CD14-positive monocyte (primary cell): ENCODE measurements around the gene DOCK8. TPM values are rescaled to one million over a fixed set of nuclear protein-coding genes. Genes with fewer than 3 reads are reported as not detected.
A peak's percentile ranks its signal among the peaks of the same experiment; 100 is the strongest.

Experiments used
- DNase-seq, 3 donors: peaks; one replicate each; pipeline ENCODE4 v3.0.0-alpha.2; 2011 to 2022
- H2AFZ ChIP-seq: 2 replicates; pipeline ENCODE4 v1.6.0; 2012; ENCODE audit warnings: mild to moderate bottlenecking, low read depth, low read length, inconsistent platforms; ENCODE audit not compliant: insufficient read depth, poor library complexity, severe bottlenecking
- H3K27ac ChIP-seq, 2 donors: 1 replicate in 1 of 2; 2 replicates in 1 of 2; pipeline ENCODE4 v1.5.1; 2012 to 2013; ENCODE audit warnings: low read length in 2 of 2, control low read depth in 1 of 2, inconsistent platforms in 1 of 2, low read depth in 1 of 2, mild to moderate bottlenecking in 1 of 2
- H3K27me3 ChIP-seq, 2 donors: one replicate each; pipeline versions ENCODE4 v1.6.0 to v1.6.1; 2011 to 2013; ENCODE audit warnings: low read length in 2 of 2; ENCODE audit not compliant: control insufficient read depth in 2 of 2, insufficient read depth in 2 of 2
- H3K36me3 ChIP-seq, 2 donors: replicated peaks in 1 of 2; 1 replicate in 1 of 2; 2 replicates in 1 of 2; pipeline versions ENCODE4 v1.5.1 to v1.6.1; 2012 to 2013; ENCODE audit warnings: low read length in 2 of 2, control low read depth in 1 of 2, inconsistent platforms in 1 of 2, mild to moderate bottlenecking in 1 of 2; ENCODE audit not compliant: insufficient read depth in 2 of 2, control insufficient read depth in 1 of 2
- H3K4me1 ChIP-seq, 2 donors: 1 replicate in 1 of 2; 2 replicates in 1 of 2; pipeline versions ENCODE4 v1.5.1 to v1.6.1; 2012 to 2013; ENCODE audit warnings: low read length in 2 of 2, control low read depth in 1 of 2, inconsistent platforms in 1 of 2, mild to moderate bottlenecking in 1 of 2, moderate library complexity in 1 of 2; ENCODE audit not compliant: insufficient read depth in 2 of 2, control insufficient read depth in 1 of 2
- H3K4me2 ChIP-seq: replicated peaks from 2 replicates; pipeline ENCODE3; 2012; ENCODE audit warnings: low read length, moderate library complexity, mild to moderate bottlenecking; ENCODE audit not compliant: poor library complexity, severe bottlenecking; ENCODE audit errors: extremely low read depth
- H3K4me3 ChIP-seq, 3 experiments: fragments of 200-600 bp in 1 of 3; sonication (generic) in 1 of 3; replicated peaks in 1 of 3; 1 replicate in 2 of 3; 2 replicates in 1 of 3; pipeline ENCODE4 v1.5.1; 2011 to 2013; ENCODE audit warnings: low read length in 3 of 3, mild to moderate bottlenecking in 3 of 3, control low read depth in 2 of 3, low read depth in 2 of 3, inconsistent platforms in 1 of 3, moderate library complexity in 1 of 3
- H3K79me2 ChIP-seq: 2 replicates; pipeline ENCODE4 v1.6.0; 2012; ENCODE audit warnings: mild to moderate bottlenecking, control low read depth, inconsistent platforms, low read length, moderate library complexity; ENCODE audit not compliant: insufficient read depth
- H3K9ac ChIP-seq: 2 replicates; pipeline ENCODE4 v1.6.0; 2017; ENCODE audit warnings: low read length, mild to moderate bottlenecking; ENCODE audit not compliant: insufficient read depth, poor library complexity, severe bottlenecking
- H3K9me3 ChIP-seq, 2 donors: replicated peaks in 1 of 2; 1 replicate in 1 of 2; 2 replicates in 1 of 2; pipeline versions ENCODE4 v1.5.1 to v1.6.1; 2012 to 2013; ENCODE audit warnings: low read length in 2 of 2, control low read depth in 1 of 2; ENCODE audit not compliant: control insufficient read depth in 1 of 2, insufficient read depth in 1 of 2
- H4K20me1 ChIP-seq: 2 replicates; pipeline ENCODE4 v1.6.0; 2012; ENCODE audit warnings: mild to moderate bottlenecking, low read length, control low read depth, moderate library complexity; ENCODE audit not compliant: insufficient read depth
- H3K27ac Mint-ChIP-seq, 7 donors: one replicate each; pipeline ENCODE4 v1.8.0; 2020; ENCODE audit warnings: mild to moderate bottlenecking in 7 of 7, mixed read lengths in 7 of 7, moderate library complexity in 6 of 7, inconsistent platforms in 2 of 7
- H3K27me3 Mint-ChIP-seq, 3 donors: one replicate each; pipeline ENCODE4 v1.8.0; 2021 to 2022; ENCODE audit warnings: low read depth in 3 of 3, mild to moderate bottlenecking in 3 of 3, mixed read lengths in 3 of 3, moderate library complexity in 3 of 3, inconsistent platforms in 1 of 3
- H3K36me3 Mint-ChIP-seq, 2 donors: one replicate each; pipeline ENCODE4 v1.8.0; 2020; ENCODE audit warnings: mixed read lengths in 2 of 2, inconsistent platforms in 1 of 2, mild to moderate bottlenecking in 1 of 2
- H3K4me1 Mint-ChIP-seq: one replicate; pipeline ENCODE4 v1.8.0; 2020; ENCODE audit warnings: mild to moderate bottlenecking, mixed read lengths
- H3K4me3 Mint-ChIP-seq, 2 donors: one replicate each; pipeline ENCODE4 v1.8.0; 2020; ENCODE audit warnings: mild to moderate bottlenecking in 2 of 2, mixed read lengths in 2 of 2, moderate library complexity in 1 of 2
- H3K9me3 Mint-ChIP-seq, 7 donors: one replicate each; pipeline ENCODE4 v1.8.0; 2020 to 2022; ENCODE audit warnings: mixed read lengths in 7 of 7, mild to moderate bottlenecking in 6 of 7, moderate library complexity in 6 of 7, inconsistent platforms in 2 of 7
- WGBS: methylation state at CpG from one replicate; pipeline ENCODE4 v1.1.5; 2013; ENCODE audit warnings: missing lambda C conversion rate; ENCODE audit not compliant: insufficient coverage; 5-methylcytosine and 5-hydroxymethylcytosine counted together
- intact Hi-C, 2 donors: fragments of 100-400 bp; cut with micrococcal nuclease; formaldehyde crosslinking; loops; one replicate each; pipeline versions ENCODE4 v1.15.0 to v1.15.1; 2023
- polyA plus RNA-seq, 3 donors: library from polyadenylated mRNA; depleted of rRNA in 1 of 3; unstranded in 2 of 3; stranded (reverse) in 1 of 3; fragments of 300-500 nt in 2 of 3; fragments of >200 nt in 1 of 3; fragmentation: Illumina TruSeq in 2 of 3; gene quantifications; 1 replicate in 2 of 3; 2 replicates in 1 of 3; pipeline ENCODE4 v1.2.3, GENCODE V29; 2012 to 2021
- TF ChIP-seq, protein P1 (sequence below): fragments of 200-600 bp; IDR thresholded peaks from one replicate; pipeline ENCODE4 v1.8.0; 2022; ENCODE audit warnings: antibody characterized with exemption, mild to moderate bottlenecking

The DOCK8 gene
- polyA plus RNA-seq, 3 donors = 46.8 to 100 (median 95.4) TPM

DNA sequence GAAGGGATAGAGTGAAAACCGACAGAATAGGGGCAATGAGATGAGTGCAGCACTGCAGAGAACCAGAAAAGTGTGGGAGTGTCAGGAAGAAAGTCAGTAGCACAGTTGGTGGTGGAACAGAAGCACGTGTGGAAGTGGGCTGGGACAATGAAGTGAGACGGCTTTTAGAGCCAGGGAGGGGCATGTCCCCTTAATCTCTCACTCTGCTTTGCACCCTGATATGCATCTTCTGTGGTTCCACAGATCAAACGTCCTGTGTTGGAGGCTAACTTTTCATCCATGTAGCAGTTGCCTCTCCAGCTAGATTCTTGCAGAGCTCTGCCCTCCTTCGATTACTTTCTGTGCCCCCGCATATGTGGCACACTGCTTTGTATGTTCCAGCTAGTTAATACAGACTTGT lies 163.6 kb downstream of the DOCK8 start:
- Histone ChIP-seq H3K4me2 (no peak overlapping the region), H4K20me1 (peaks cover 90% of the 10 kb centered on the region), H3K4me3 (no peak overlapping the region), H3K9ac (no peak overlapping the region), H3K4me1 (no peaks in the 10 kb centered on the region), H3K36me3 (peaks cover 91 to 96% of the 10 kb centered on the region in 2 donors), H3K27ac (peak overlapping the region in 1 of 2 donors; percentile 8), H2AFZ (no peak overlapping the region), H3K9me3 (no peaks in the 10 kb centered on the region), H3K27me3 (no peaks in the 10 kb centered on the region), H3K79me2 (peaks cover 3% of the 10 kb centered on the region)
- Mint-ChIP-seq H3K27me3 (peaks cover 0 to 1% (median 0%) of the 10 kb centered on the region in 3 donors), H3K27ac (peak overlapping the region in 3 of 7 donors; percentile 10 to 62 (median 40)), H3K4me1 (no peaks in the 10 kb centered on the region), H3K4me3 (no peak overlapping the region), H3K9me3 (no peaks in the 10 kb centered on the region), H3K36me3 (peaks cover 81 to 92% of the 10 kb centered on the region in 2 donors)
- 72% methylated on average over 3 of the region's 6 CpGs for WGBS
- intact Hi-C loops = no loop called here
- no peak for DNase-seq
- TF ChIP-seq, protein P1, sequence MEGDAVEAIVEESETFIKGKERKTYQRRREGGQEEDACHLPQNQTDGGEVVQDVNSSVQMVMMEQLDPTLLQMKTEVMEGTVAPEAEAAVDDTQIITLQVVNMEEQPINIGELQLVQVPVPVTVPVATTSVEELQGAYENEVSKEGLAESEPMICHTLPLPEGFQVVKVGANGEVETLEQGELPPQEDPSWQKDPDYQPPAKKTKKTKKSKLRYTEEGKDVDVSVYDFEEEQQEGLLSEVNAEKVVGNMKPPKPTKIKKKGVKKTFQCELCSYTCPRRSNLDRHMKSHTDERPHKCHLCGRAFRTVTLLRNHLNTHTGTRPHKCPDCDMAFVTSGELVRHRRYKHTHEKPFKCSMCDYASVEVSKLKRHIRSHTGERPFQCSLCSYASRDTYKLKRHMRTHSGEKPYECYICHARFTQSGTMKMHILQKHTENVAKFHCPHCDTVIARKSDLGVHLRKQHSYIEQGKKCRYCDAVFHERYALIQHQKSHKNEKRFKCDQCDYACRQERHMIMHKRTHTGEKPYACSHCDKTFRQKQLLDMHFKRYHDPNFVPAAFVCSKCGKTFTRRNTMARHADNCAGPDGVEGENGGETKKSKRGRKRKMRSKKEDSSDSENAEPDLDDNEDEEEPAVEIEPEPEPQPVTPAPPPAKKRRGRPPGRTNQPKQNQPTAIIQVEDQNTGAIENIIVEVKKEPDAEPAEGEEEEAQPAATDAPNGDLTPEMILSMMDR = no peak

DNA sequence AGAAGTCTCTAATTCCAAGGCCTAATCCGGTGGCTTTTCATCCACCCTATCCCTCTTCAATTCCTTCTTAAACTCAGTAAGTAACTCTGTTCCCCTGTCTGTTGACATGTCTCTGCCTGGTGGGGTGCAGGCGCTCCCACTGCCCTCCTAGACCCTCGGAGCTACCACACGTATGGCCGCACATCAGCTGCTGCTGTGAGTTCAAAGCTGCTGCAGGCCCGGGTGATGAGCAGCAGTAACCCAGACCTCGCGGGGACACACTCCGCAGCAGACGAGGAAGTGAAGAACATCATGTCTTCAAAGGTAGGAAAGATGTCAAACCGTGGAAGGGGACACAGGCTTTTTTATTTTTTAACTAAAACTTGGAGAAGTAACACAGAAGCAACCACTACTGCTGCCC lies 167.7 kb downstream of the DOCK8 start:
- Histone ChIP-seq H3K4me1 (no peaks in the 10 kb centered on the region), H3K9ac (no peak overlapping the region), H3K36me3 (peaks cover 89 to 94% of the 10 kb centered on the region in 2 donors), H3K27me3 (no peaks in the 10 kb centered on the region), H2AFZ (no peak overlapping the region), H3K9me3 (no peaks in the 10 kb centered on the region), H3K79me2 (no peaks in the 10 kb centered on the region), H3K27ac (peak overlapping the region in 1 of 2 donors; percentile 36), H4K20me1 (peaks cover 88% of the 10 kb centered on the region), H3K4me3 (no peak overlapping the region), H3K4me2 (no peak overlapping the region)
- intact Hi-C loops = loop anchor here in 1 of 2 donors (10.0 kb wide), 1 partner anchor 52 kb away; no protein-coding TSS in a partner anchor
- Mint-ChIP-seq H3K4me1 (no peaks in the 10 kb centered on the region), H3K27ac (peak overlapping the region in 3 of 7 donors; percentile 24 to 66 (median 60)), H3K27me3 (peaks cover 0 to 1% (median 0%) of the 10 kb centered on the region in 3 donors), H3K9me3 (no peaks in the 10 kb centered on the region), H3K4me3 (no peak overlapping the region), H3K36me3 (peaks cover 73 to 90% of the 10 kb centered on the region in 2 donors)
- TF ChIP-seq, protein P1 = no peak
- WGBS = 95% methylated on average over 11 of the region's 11 CpGs
- DNase-seq = no peak
